ENCODE data around the gene NPRL2. TPM values are rescaled to one million over a fixed set of nuclear protein-coding genes. Genes with fewer than 3 reads are reported as not detected.

Gene NPRL2
- total RNA-seq, 1 donor from 2014 or later, result 19.0 TPM

- DNase-seq, result peak; percentile 29
These were observed 3.3 kb downstream of the NPRL2 start for GRCh38 chr3:50347187-50347813.

DNA sequence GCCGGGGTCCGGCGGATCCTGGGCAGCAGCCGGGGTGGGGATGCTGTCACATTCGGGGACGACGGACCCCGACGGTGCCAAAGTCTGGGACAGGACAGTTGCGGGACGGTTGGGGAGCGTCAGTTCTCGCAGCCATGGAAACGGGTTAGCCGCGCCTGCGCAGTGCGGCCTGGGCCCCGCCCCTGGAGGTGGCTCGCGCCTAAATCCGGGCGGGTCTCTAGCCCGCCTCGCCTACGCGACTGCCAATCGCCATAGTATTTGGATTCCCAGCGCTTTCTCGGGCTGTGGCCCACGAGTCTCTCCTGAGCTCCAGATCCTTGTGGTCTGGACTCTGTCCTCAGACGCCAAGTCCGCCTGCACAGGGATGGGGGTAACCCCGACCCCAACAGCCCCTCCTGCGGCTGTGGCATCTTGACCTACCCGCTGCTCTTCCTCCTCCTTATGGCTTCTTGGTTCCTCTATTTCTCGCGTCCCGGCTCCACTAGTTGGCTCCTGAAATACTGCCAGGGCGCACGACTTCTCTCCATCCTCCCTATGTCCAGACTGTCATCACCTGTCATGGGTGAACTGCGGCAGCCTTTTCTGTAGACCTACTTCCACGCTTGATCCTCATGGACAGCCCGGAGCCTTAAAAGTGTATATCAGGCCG, 4.9 kb downstream of the NPRL2 start, which contains the start of gene ZMYND10:
ZMYND10 (minus strand) TSS at position 147 of the 649 bp plus-strand sequence. CDS start 153 bp downstream, outside the sequence.
- peak; percentile 14 for DNase-seq

DNA sequence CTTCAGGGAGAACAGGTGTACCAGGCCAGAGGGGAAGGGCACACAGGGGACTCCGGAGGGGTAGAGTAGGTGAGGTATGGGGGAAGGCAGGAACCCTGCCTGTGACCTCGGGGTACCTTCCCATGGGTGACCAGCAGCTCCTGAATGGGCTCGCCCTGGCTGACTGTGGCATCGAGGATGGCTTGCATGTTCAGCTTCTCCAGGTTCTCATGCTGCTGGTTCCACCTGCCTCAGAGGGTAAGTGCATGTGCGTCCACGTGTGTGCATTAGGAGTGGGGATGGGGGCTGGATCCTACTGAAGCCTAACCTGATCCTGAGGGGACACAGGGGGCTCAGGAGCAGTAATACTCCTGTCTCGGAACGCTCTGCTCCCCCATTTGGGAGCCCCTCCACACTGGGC, 5.6 kb downstream of the NPRL2 start:
- DNase-seq, result no peak

DNA sequence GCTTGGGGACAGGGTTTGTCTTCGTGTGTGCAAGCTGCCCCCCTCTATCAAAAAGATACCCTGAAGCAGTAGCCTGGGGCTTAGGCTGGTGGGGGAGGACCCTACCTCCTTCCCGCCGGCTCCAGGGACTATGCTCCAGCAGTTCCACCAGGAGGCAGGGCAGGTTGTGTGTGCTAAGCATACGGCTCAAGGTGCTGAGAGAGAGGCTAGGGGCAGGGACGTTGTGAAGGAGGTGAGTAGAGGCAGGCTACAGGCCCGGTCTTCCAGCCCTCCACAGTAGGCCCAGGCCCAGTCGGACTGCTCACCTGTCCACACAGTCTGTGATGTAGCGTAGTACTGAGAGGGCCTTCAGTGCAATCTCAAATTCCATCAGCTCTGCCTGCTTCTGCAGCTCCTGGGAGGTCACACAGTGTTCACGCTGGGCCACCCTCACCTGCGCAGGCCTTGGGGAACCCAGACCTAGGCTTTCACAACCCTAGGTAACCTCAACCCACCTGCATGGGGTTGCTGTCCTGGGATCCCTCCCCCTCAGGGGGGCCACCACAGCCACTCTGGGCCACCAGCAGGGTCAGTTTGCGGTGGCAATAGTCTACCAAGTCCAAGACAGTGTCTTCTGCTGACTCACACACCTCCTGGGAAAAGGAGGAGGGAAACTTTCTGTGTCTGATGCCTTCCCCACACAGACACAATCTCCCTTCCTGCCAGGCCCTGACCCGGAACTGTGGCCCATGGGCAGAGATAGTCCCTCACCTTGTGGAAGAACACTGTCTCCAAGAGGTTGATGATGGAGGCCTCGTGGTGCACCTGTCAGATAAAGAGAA, 7.6 kb downstream of the NPRL2 start:
- DNase-seq, result no peak

DNA sequence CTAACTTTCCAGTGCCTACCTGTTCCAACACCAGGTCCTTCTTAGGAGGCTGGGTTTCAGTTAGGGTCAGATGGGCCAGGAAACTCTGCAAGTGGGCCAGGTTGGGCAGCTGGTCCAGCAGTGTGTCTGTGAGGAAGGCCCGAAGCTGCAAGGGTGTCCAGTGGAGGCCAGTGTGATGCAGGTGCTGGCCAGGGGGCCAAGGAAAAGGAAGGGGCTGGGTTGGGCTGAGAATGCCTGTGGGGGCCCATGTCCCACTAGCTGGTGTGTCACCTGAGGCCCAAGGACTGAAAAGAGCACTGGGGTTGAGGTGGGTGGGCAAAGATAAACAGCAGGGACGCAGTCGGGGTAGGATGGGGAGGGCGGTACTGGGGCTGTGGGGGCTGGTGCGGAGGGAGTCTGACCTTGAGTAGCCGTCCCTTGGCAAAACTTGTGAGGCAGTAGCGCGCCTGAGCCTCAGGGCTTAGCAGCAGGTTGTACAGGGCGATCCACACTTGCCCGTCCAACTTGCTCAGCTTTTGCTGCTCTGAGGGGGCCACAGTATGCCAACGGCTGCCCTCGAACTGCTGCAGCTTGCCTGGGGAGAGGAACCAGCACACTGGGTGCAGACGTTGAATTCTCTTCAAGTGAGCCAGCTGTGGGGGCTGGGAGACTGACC, 8.5 kb downstream of the NPRL2 start:
- DNase-seq, result no peak

DNA sequence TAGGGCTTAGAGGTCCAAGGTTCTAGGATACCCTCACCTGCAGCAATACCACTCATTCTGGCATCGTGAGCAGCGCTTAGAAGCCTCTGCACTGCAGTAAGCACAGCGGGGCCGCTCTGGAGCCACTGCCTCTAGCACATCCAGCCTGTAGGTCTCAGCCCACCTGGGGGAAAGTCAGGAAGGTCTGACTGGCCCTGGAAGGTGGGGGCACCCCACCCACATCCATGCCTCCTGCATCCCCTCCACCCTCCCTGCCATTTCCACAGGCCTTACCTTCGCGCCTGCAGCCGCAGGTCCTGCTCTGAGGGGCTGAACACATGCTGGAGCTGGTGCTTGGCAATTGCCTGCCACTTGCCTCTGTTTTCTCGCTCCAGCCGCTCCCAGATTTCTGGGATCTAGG, 9.0 kb downstream of the NPRL2 start:
- no peak for DNase-seq

- no peak for DNase-seq
These were observed 9.9 kb downstream of the NPRL2 start, which contains the start of gene RASSF1 for GRCh38 chr3:50340448-50341329. RASSF1 (minus strand) TSS chr3:50340836; CDS start chr3:50340805, 31 bp downstream.

- DNase-seq, result no peak
These were observed 10.5 kb downstream of the NPRL2 start for GRCh38 chr3:50340147-50340447.

GRCh38 chr3:50339485-50340146, 11.0 kb downstream of the NPRL2 start:
- DNase-seq, result no peak

DNA sequence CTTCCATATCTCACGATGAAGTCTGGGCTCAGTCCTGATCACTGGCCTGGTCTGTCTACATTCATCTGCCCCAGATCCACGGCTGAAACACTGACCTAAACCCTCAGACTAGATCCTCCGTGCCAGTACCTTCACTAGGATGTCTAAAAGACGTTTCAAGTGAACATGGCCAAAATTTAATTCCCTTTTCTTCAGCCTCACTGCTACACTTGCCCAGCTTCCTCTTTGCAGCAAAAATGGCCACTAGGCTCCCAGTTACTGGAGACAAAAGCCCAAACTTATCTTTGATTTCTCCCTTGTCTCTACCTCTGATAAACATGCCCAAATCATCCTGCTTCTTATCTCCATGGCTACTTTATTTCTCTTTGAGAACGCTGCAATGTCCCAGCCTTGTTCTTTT, 11.6 kb downstream of the NPRL2 start:
- DNase-seq, result no peak

- peak; percentile 98 for DNase-seq
These were observed 13.3 kb downstream of the NPRL2 start for GRCh38 chr3:50337175-50337861.

DNA sequence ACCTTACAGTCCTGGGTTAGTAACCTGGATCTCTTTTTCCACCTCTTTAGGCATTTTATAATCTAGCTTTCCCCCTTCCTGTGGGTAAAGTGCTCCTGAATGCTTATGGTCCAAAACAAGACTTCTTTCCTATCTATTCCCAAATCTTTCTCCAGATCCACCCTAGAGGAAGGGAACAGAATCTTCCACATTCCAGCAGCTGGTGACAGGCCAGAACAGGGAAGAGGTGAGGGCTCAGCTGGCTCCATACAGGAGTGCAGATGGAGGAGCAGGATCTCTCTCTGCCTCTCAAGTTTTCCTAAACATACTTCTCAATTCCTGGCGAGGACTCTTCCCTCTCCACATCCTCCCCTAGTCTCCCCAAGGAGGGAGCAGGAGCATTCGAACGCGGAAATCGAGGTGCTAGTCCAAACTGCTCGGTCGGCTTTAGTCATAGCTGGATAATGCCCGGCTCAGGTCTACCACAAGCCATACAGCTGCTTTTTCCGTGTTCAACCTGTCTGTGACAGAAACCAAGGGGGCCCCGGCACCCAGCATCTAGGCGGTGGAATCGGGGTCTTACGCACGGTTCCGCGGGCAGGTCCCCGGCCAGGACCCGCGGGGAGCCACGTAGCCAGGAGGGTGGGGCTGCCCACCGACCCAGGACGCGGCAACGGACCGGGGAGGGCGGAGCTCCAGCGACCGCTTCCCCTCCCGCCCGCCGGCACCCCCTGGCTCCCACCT, 14.0 kb downstream of the NPRL2 start:
- DNase-seq, result no peak

- DNase-seq, result no peak
These were observed 16.1 kb downstream of the NPRL2 start for GRCh38 chr3:50334339-50335075.

- no peak for DNase-seq
These were observed 16.7 kb downstream of the NPRL2 start for GRCh38 chr3:50333744-50334328.

DNA sequence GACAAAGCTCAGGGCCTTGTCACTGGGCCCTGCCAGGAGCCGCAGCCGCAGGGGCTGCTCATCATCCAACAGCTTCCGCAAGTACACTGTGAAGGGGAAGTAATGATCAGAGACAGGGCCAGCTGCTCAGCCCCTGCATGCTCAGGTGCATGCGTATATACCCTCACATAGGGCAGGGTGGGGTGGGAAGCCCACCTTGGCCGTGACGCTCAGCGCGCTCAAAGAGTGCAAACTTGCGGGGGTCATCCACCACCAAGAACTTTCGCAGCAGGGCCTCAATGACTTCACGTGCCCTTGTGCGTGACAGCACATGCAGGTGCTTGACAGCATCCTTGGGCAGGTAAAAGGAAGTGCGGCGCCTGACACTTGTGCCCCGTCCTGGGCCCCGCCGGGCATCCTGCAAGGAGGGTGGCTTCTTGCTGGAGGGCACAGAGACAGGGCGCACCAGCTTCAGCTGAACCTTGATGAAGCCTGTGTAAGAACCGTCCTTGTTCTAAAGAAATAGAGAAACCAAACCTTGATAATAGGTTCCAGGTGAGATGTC, 19.1 kb downstream of the NPRL2 start:
- no peak for DNase-seq

DNA sequence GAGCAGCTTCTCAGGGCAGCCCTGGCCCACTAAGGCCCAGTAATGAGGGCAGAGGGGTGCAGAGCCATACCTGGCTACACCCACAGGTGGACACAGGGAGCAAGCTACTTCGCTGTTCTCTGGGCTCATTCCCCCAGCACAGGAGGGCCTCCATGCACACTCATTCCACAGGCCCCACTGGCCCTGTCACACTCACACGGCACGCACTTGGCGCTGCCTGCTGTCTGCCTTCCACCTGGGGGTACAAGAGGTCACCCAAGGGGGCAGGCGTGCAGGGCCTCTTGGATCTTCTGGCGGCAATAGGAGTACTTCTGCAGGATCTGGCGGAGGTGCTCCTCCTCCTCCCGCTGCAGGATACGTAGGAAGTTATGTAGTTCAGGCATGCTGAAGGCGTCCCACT, 20.2 kb downstream of the NPRL2 start:
- DNase-seq, result no peak

GRCh38 chr3:50327943-50328691, 22.5 kb downstream of the NPRL2 start, which contains the start of gene TUSC2:
TUSC2 (minus strand) TSS chr3:50328223; CDS start chr3:50328099, 124 bp downstream.
- DNase-seq, result peak; percentile 92

DNA sequence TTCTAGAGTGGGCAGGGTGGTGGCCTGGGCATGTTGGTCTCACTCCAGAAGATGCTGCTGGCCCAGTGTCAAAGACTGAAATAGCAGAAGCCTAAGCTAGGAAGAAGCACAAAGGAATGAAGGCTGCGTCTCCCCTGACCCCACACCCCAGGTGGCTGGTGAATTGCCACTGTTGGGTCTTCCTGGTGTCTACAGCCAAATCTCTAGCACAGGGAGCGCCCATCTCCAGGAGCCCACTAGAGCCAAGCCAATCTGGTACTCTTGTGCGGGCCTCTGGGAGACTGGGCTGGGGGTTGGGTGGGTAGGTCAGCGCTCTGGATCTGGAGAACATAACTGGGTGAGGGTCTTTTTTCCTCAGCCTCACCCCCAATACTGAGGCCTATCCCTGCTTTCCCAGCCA, 23.4 kb downstream of the NPRL2 start:
- DNase-seq, result no peak
